GM12892 (cell line): ENCODE data around the gene PLXDC1.

Source experiments
- DNase-seq: peaks from one replicate; pipeline ENCODE4 v3.0.0; 2011; ENCODE audit not compliant: insufficient read length
- FAIRE-seq: peaks from 2 replicates; lab custom pipeline; 2011; peaks lifted over from hg19 to GRCh38; lab: Jason Lieb, UNC
- POLR2A ChIP-seq: IDR thresholded peaks from 2 replicates; pipeline ENCODE4 v1.6.1; 2011; ENCODE audit warnings: low read depth, low read length, control low read depth
- POLR2AphosphoS5 ChIP-seq: IDR thresholded peaks from 2 replicates; pipeline ENCODE4 v1.6.1; 2011; ENCODE audit warnings: low read depth, low read length, control low read depth
- TAF1 ChIP-seq: IDR thresholded peaks from 2 replicates; pipeline ENCODE4 v1.6.1; 2011; ENCODE audit warnings: low read depth, mild to moderate bottlenecking, control low read depth, low read length, borderline replicate concordance

Gene PLXDC1

GRCh38 chr17:39165841-39166349 lies 14.5 kb upstream of the PLXDC1 start, which contains the start of gene ARL5C:
Gene ARL5C, minus strand, starts transcription at chr17:39166161. Its CDS starts 401 bp downstream, at chr17:39165760.
- no peak for TF ChIP-seq POLR2A
- no peak for TF ChIP-seq TAF1
- no peak for TF ChIP-seq POLR2AphosphoS5
- no peak for DNase-seq
- FAIRE-seq = no peak

GRCh38 chr17:39165178-39165840 lies 13.9 kb upstream of the PLXDC1 start:
- FAIRE-seq = no peak
- TF ChIP-seq TAF1 = no peak
- DNase-seq = no peak

DNA sequence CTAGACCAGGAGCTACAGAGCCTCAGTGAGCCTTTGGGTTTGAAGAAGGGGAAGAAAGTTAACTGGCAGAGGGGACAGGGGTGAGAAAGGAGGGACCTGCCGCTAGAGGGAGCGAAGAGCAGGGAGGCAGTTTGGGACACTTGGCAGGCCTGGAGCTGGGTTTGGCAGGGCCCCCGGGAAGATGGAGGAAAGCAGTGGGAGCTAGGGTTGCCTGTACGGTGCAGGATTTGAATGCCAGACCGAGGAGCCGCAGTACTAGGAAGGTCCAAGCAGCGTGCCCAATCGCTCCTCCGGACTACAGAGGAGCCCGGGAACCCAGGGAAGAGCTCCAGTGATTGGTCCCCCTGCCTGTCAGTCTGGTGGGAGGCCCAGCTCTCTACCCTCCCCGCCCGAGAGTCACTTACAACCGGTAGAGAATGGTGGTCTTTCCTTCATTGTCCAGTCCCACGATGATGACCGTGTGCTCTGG lies 13.3 kb upstream of the PLXDC1 start:
- DNase-seq (peak; percentile 96), FAIRE-seq (peak; percentile 65)

DNA sequence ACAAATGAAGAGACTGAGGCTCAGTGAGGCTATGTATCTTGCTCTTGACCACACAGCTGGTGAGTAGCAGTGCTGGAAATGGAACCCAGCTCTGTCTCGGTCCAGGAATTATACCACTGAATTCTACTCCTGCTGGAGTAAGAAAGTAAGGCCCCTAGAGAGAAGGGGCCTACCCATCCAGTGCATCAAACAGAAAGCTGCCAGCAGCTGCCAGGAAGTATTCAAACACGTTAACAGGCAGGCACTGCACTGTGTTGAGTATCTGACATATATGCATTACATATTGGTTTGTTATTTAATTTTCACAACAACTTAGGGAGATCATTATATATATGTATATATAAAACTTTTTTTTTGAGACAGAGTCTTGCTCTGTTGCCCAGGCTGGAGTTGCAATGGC lies 10.5 kb upstream of the PLXDC1 start:
- no peak for DNase-seq
- no peak for FAIRE-seq
- TF ChIP-seq POLR2AphosphoS5 = no peak
- TF ChIP-seq POLR2A = no peak
- no peak for TF ChIP-seq TAF1

More for the DNA sequence above, 13.3 kb upstream of the PLXDC1 start:
- no peak for TF ChIP-seq TAF1
- no peak for TF ChIP-seq POLR2AphosphoS5
- TF ChIP-seq POLR2A = no peak

GRCh38 chr17:39158623-39159022 lies 7.2 kb upstream of the PLXDC1 start:
- no peak for DNase-seq
- TF ChIP-seq POLR2A = no peak
- TF ChIP-seq TAF1 = no peak
- no peak for TF ChIP-seq POLR2AphosphoS5

GRCh38 chr17:39156491-39156890 lies 5.1 kb upstream of the PLXDC1 start:
- DNase-seq (no peak), FAIRE-seq (no peak)
- no peak for TF ChIP-seq POLR2AphosphoS5
- no peak for TF ChIP-seq TAF1
- TF ChIP-seq POLR2A = no peak

More at GRCh38 chr17:39158623-39159022, 7.2 kb upstream of the PLXDC1 start:
- FAIRE-seq = no peak

DNA sequence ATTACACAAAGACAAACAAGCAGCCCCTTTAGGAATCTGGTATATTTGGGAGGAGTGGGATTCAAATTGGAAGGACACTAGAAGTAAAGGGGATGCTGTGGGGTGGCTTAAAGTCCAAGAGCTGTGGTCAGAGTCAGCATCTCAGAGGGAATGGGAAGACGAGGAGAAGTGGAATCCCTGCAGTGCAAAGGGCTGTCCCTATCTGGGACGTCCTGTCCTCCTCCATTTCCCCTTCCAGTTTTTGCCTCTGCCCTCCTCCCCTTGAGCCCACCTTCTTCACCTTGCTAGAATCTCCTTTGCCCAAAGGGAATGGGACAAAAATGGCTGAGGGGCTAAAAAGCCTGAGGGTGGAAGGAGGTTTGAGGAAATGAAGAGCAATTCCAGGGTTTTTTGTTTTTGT lies 4.2 kb upstream of the PLXDC1 start:
- no peak for TF ChIP-seq POLR2A
- TF ChIP-seq POLR2AphosphoS5 = no peak
- no peak for TF ChIP-seq TAF1
- FAIRE-seq (no peak), DNase-seq (no peak)

DNA sequence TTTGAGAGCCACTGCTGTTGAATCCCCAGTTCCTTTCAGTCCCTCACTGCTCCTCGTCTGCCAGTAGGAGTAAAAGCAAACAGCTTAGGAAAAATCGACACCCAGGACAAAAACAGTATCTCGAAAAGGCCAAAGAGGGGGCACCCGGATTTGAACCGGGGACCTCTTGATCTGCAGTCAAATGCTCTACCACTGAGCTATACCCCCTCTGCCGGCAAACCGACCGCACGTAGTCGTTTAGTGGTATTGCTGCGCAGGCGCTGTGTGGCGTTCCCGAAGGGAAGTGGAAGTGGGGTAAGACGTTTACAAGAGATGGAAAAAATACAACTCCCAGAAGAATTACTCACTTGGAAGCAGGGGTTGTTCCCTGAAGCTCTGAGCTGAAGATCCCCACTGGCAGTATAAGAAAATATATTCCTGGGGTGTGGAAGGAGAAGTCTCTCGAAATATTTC lies 2.2 kb upstream of the PLXDC1 start:
- TF ChIP-seq TAF1 (no peak), POLR2A (no peak), POLR2AphosphoS5 (no peak)
- FAIRE-seq (peak; percentile 85), DNase-seq (no peak)

DNA sequence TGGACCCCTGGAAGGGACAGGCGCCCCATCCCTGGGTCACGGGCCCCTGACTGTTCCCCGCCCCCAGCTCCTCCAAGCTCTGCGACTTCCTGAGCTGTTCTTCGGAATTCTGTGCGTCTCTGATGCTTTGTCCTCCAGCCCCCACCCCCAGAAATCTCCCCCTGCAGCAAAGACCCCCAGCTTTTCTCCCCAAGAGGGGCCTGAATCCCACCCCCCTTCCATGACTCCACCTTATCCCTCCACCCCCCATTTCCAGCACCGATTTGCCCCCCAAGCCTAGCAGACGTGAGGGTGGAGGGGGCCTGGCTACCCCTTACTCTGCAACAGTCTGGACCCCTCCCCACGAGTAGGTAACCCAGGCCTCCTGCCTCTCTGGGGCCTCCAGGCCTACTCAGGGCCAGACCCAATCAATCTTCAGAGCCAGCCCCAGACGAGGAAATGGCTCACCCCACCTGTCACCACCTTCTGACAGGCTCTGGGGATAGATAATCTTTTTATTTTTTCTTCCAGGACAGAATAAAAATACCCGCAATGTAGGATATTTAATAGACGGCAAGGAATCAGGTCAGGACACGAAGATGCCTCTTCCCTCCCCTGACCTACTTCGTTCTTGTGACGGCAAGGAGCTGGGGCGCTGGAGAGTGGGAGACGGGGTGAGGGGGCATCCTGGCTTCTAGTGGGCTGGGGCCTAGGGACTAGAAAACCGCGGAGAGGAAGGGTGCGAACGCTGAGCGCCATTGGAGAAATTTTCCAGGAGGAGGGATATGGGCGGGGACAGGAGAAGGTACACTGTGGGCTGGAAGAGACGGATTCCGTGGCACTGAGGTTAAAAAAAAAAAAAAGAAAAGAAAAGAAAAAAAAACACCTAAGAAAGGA lies 744 bp upstream of the PLXDC1 start:
- TF ChIP-seq POLR2A (no peak), POLR2AphosphoS5 (no peak), TAF1 (no peak)
- FAIRE-seq (no peak), DNase-seq (no peak)

DNA sequence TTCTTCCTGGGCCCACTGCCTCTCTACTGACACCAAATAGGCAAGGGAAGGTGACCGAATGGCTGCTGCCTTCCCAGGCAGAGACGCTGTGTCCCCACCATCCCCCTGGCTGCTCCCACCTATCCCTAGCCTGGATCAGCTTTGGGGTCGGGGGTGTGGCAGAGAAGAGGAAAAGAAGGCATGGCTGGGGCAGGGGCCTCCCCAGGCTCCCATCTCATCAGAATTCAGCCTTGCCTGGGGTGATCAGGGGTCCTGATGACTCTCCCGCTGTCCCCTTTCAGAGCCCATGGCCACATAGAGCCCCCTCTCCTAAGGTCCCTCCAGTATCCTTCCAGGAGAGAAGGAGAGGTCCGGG lies 665 bp downstream of the PLXDC1 start:
- FAIRE-seq = no peak
- TF ChIP-seq TAF1 = no peak
- no peak for TF ChIP-seq POLR2AphosphoS5
- no peak for TF ChIP-seq POLR2A
- DNase-seq = no peak

DNA sequence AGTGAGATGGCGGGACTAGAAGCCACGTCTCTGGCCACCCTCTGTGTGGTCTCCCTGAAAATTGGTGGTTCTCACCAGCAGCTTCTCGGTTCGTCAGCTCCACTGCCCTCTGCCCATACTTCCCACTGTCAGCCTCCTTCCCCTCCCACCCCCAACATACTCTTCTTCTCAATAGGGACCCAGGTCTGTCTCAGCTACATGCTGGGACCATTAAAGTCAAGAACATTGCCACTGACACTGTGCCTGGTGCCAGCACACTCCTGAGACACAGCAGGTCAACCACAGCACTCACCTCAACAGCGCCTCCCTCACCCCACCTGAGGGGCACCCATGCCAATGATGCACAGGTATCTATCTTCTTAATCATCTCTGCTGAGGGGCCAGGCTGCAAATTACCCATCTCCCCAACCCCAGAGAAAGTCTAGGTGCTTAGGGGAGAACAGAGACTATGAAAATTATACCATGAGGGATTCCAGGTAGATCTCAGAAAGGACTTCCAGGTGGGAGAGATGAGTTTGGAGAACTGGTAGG lies 1.3 kb downstream of the PLXDC1 start:
- DNase-seq (no peak), FAIRE-seq (no peak)
- TF ChIP-seq POLR2A = no peak
- no peak for TF ChIP-seq POLR2AphosphoS5
- no peak for TF ChIP-seq TAF1
